Measurements from ENCODE around the gene CCDC97.
"Not testable (repeated sequence)": the region's sequence is repeated elsewhere in the genome, so short reads cannot be mapped to it uniquely, and the experiment has no call there.

Gene CCDC97

GRCh38 chr19:41363753-41364523 lies 54.0 kb downstream of the CCDC97 start, which contains the start of gene B9D2:
B9D2 (minus strand) TSS chr19:41364149; CDS start chr19:41363519, 630 bp downstream.
- peak; percentile 98 for DNase-seq
- peak within 1 kb of the TSS; percentile 94 for H3K4me3 ChIP-seq (ENCODE audit: low read depth, low read length)
- H3K27me3 ChIP-seq (ENCODE audit: insufficient read depth, low read depth, severe bottlenecking) = no peaks in the 10 kb centered on the region
- 0 out of 2 replicates have a peak, but pooled peaks cover 3% of the 10 kb centered on the region for H3K36me3 ChIP-seq
- no peak for TF ChIP-seq CTCF (IDR thresholded peaks at IDR 0.05; ENCODE audit: low read depth, low read length)
- H3K9me3 ChIP-seq (ENCODE audit: severe bottlenecking) = no peaks in the 10 kb centered on the region
- H3K27ac ChIP-seq = peak within 1 kb of the TSS; percentile 100

GRCh38 chr19:41364524-41365391 lies 54.8 kb downstream of the CCDC97 start:
- no peak for DNase-seq
- no peaks in the 10 kb centered on the region for H3K9me3 ChIP-seq (ENCODE audit: severe bottlenecking)

GRCh38 chr19:41366089-41366488 lies 56.1 kb downstream of the CCDC97 start:
- Histone ChIP-seq H3K9me3 (ENCODE audit: severe bottlenecking) (no peaks in the 10 kb centered on the region), H3K36me3 (0 out of 2 replicates have a peak, but pooled peaks cover 3% of the 10 kb centered on the region), H3K27ac (no peak overlapping the region), H3K27me3 (ENCODE audit: insufficient read depth, low read depth, severe bottlenecking) (no peaks in the 10 kb centered on the region), H3K4me3 (ENCODE audit: low read depth, low read length) (no peak overlapping the region)
- 0 out of 2 replicates have a peak, but pooled peaks have one; percentile 16 for TF ChIP-seq CTCF (IDR thresholded peaks at IDR 0.05; ENCODE audit: low read depth, low read length)
- DNase-seq = no peak

More at GRCh38 chr19:41364524-41365391, 54.8 kb downstream of the CCDC97 start:
- Histone ChIP-seq H3K36me3 (0 out of 2 replicates have a peak, but pooled peaks cover 3% of the 10 kb centered on the region), H3K4me3 (ENCODE audit: low read depth, low read length) (peak overlapping the region; percentile 94), H3K27me3 (ENCODE audit: insufficient read depth, low read depth, severe bottlenecking) (no peaks in the 10 kb centered on the region), H3K27ac (peak overlapping the region; percentile 100)
- TF ChIP-seq CTCF (IDR thresholded peaks at IDR 0.05; ENCODE audit: low read depth, low read length) = no peak

DNA sequence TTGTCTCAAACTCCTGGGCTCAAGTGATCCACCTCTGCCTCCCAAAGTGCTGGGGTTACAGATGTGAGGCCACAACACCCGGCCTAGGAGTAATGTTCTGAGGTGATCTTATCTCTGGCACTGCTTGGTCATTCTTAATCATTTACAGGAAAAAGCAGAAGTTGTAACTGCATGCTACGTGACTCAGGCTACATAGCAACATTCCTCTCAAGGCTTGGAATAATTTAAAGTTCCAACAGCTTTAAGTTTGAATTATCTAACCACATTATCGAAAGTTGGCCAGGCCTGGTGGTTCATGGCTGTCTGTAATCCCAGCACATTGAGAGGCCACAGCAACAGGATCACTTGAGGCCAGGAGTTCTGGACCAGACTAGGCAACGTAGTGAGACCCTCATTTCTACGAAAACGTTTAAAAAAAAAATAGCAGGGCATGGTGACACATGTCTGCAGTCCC lies 57.9 kb downstream of the CCDC97 start:
- no peaks in the 10 kb centered on the region for H3K27me3 ChIP-seq (ENCODE audit: insufficient read depth, low read depth, severe bottlenecking)
- TF ChIP-seq CTCF (IDR thresholded peaks at IDR 0.05; ENCODE audit: low read depth, low read length) = no peak
- H3K9me3 ChIP-seq (ENCODE audit: severe bottlenecking) = no peaks in the 10 kb centered on the region
- no peak for DNase-seq
- H3K27ac ChIP-seq = no peak overlapping the region
- H3K36me3 ChIP-seq = 0 out of 2 replicates have a peak, but pooled peaks cover 5% of the 10 kb centered on the region
- H3K4me3 ChIP-seq (ENCODE audit: low read depth, low read length) = no peak overlapping the region

DNA sequence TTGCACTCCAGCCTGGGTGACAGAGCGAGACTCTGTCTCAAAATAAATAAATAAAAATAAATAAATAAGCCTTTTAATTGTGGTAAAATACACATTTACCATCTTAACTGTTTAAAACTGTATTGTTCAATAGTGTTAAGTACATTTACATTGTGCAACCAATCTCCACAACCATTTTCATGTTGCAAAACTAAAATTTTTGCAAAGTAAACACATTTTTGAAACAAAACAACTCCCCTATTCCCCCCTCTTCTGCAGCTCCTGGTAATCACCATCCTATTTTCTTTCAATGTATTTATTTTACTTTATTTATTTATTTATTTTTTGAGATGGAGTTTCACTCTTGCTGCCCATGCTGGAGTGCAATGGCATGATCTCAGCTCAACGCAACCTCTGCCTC lies 59.8 kb downstream of the CCDC97 start:
- Histone ChIP-seq H3K27ac (no peak overlapping the region), H3K4me3 (ENCODE audit: low read depth, low read length) (no peak overlapping the region), H3K27me3 (ENCODE audit: insufficient read depth, low read depth, severe bottlenecking) (no peaks in the 10 kb centered on the region), H3K9me3 (ENCODE audit: severe bottlenecking) (no peaks in the 10 kb centered on the region), H3K36me3 (0 out of 2 replicates have a peak, but pooled peaks cover 2% of the 10 kb centered on the region)
- no peak for TF ChIP-seq CTCF (IDR thresholded peaks at IDR 0.05; ENCODE audit: low read depth, low read length)
- DNase-seq = no peak

DNA sequence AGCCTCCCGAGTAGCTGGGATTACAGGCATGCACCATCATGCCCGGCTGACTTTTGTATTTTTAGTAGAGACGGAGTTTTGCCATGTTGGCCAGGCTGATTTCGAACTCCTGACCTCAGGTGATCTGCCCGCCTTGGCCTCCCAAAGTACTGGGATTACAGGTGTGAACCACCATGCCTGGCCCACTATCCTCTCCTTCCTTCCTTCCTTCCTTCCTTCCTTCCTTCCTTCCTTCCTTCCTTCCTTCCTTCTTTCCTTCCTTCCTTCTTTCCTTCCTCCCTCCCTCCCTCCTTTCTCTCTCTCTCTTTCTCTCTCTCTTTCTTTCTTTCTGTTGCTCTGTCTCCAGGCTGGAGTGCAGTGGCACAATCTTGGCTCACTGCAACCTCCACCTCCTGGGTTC lies 61.1 kb downstream of the CCDC97 start:
- not testable (repeated sequence) for H3K27ac ChIP-seq; H3K4me3 ChIP-seq (ENCODE audit: low read depth, low read length); H3K36me3 ChIP-seq; H3K9me3 ChIP-seq (ENCODE audit: severe bottlenecking); H3K27me3 ChIP-seq (ENCODE audit: insufficient read depth, low read depth, severe bottlenecking); DNase-seq
